Glutamatergic neuron (in vitro differentiated cells): Measurements from ENCODE around the gene TMEM223. TPM values are rescaled to one million over a fixed set of nuclear protein-coding genes. Genes with fewer than 3 reads are reported as not detected.

Experiments used
- DNase-seq: peaks from one replicate; pipeline ENCODE4 v3.0.0; 2022
- H3K27ac Mint-ChIP-seq: one replicate; pipeline ENCODE4 v1.8.0; 2020; ENCODE audit warnings: mild to moderate bottlenecking, mixed read lengths, inconsistent platforms; ENCODE audit not compliant: unreplicated experiment
- H3K27me3 Mint-ChIP-seq: one replicate; pipeline ENCODE4 v1.8.0; 2020; ENCODE audit warnings: mild to moderate bottlenecking, moderate library complexity, mixed read lengths, inconsistent platforms; ENCODE audit not compliant: unreplicated experiment
- H3K36me3 Mint-ChIP-seq: one replicate; pipeline ENCODE4 v1.8.0; 2020; ENCODE audit warnings: mild to moderate bottlenecking, mixed read lengths, inconsistent platforms; ENCODE audit not compliant: unreplicated experiment
- H3K4me1 Mint-ChIP-seq: one replicate; pipeline ENCODE4 v1.8.0; 2020; ENCODE audit warnings: mild to moderate bottlenecking, low read depth, mixed read lengths, inconsistent platforms; ENCODE audit not compliant: unreplicated experiment
- H3K4me3 Mint-ChIP-seq: one replicate; pipeline ENCODE4 v1.8.0; 2020; ENCODE audit warnings: mild to moderate bottlenecking, mixed read lengths, inconsistent platforms; ENCODE audit not compliant: unreplicated experiment
- H3K9me3 Mint-ChIP-seq: one replicate; pipeline ENCODE4 v1.8.0; 2020; ENCODE audit warnings: mild to moderate bottlenecking, moderate library complexity, mixed read lengths, inconsistent platforms; ENCODE audit not compliant: unreplicated experiment
- total RNA-seq: library from RNA; stranded (reverse); fragmentation: NEBNext Ultra II Directional; extraction: Animal tissue kit (Norgen Biotek cat#: 25700); gene quantifications from one replicate; pipeline ENCODE4 v1.2.1, GENCODE V29; 2021; ENCODE audit not compliant: unreplicated experiment
- TF ChIP-seq, protein P1 (sequence below): fragments of 200-600 bp; sonication (generic); IDR thresholded peaks from one replicate; pipeline ENCODE4 v1.5.0; 2021; ENCODE audit not compliant: partially characterized antibody, unreplicated experiment

Gene TMEM223
- total RNA-seq, 1 donor from 2014 or later = 17.4 TPM

- Mint-ChIP-seq H3K4me1 (peaks cover 3% of the 10 kb centered on the region), H3K27me3 (peaks cover 2% of the 10 kb centered on the region), H3K4me3 (no peak overlapping the region), H3K27ac (no peak overlapping the region), H3K36me3 (no peaks in the 10 kb centered on the region), H3K9me3 (peaks cover 4% of the 10 kb centered on the region)
- TF ChIP-seq, protein P1, sequence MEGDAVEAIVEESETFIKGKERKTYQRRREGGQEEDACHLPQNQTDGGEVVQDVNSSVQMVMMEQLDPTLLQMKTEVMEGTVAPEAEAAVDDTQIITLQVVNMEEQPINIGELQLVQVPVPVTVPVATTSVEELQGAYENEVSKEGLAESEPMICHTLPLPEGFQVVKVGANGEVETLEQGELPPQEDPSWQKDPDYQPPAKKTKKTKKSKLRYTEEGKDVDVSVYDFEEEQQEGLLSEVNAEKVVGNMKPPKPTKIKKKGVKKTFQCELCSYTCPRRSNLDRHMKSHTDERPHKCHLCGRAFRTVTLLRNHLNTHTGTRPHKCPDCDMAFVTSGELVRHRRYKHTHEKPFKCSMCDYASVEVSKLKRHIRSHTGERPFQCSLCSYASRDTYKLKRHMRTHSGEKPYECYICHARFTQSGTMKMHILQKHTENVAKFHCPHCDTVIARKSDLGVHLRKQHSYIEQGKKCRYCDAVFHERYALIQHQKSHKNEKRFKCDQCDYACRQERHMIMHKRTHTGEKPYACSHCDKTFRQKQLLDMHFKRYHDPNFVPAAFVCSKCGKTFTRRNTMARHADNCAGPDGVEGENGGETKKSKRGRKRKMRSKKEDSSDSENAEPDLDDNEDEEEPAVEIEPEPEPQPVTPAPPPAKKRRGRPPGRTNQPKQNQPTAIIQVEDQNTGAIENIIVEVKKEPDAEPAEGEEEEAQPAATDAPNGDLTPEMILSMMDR = no peak
- no peak for DNase-seq
These were observed 4.5 kb upstream of the TMEM223 start for GRCh38 chr11:62796281-62796680.

- TF ChIP-seq, protein P1 = no peak
- no peak for DNase-seq
- peaks cover 2% of the 10 kb centered on the region for H3K27me3 Mint-ChIP-seq
- no peaks in the 10 kb centered on the region for H3K36me3 Mint-ChIP-seq
- no peak overlapping the region for H3K27ac Mint-ChIP-seq
- H3K4me3 Mint-ChIP-seq = no peak overlapping the region
- H3K4me1 Mint-ChIP-seq = peaks cover 5% of the 10 kb centered on the region
- H3K9me3 Mint-ChIP-seq = peaks cover 4% of the 10 kb centered on the region
These were observed 2.5 kb upstream of the TMEM223 start for GRCh38 chr11:62794201-62794775.

GRCh38 chr11:62792202-62792575, 383 bp upstream of the TMEM223 start:
- Mint-ChIP-seq H3K27me3 (peaks cover 2% of the 10 kb centered on the region), H3K4me3 (peak overlapping the region; percentile 87), H3K36me3 (no peaks in the 10 kb centered on the region), H3K4me1 (peaks cover 7% of the 10 kb centered on the region), H3K9me3 (peaks cover 6% of the 10 kb centered on the region), H3K27ac (peak overlapping the region; percentile 83)
- no peak for DNase-seq
- TF ChIP-seq, protein P1 = no peak

DNA sequence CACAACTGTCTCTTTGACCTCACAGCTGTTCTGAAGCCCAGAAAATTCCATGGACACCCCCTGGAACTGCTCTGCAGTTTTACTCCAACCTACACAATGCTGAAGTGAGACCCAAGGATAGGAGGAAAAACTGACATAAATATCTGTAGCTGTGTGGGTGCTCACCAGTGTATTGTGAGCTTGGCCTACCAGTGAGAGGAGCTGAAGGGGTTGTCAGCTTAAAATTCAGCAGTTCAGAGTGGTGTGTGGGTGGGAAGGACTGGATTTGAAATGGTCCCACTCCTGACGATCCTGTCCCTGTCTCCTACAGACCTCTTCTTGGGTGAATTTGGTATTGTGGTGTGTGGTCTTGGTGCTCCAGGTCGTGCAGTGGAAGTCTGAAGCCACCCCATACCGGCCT, 2.2 kb downstream of the TMEM223 start:
- Mint-ChIP-seq H3K36me3 (no peaks in the 10 kb centered on the region), H3K4me1 (peaks cover 7% of the 10 kb centered on the region), H3K4me3 (peak overlapping the region; percentile 76), H3K27ac (peak overlapping the region; percentile 70), H3K27me3 (peaks cover 2% of the 10 kb centered on the region), H3K9me3 (peaks cover 7% of the 10 kb centered on the region)
- no peak for DNase-seq
- TF ChIP-seq, protein P1 = no peak

DNA sequence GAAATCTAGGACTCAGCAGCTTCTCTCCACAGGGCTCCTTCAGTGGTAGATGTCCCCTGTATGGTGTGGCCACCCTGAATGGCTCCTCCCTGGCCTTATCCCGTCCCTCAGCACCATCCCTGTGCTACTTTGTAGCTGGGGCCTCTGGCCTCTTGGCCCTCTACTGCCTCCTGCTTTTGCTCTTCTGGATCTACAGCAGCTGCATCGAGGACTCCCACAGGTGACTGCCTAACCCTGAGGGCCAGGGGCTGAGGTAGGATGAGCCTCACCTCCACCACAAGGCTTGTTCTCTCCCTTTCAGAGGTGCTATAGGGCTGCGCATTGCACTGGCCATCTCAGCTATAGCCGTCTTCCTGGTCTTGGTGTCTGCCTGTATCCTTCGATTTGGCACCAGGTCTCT, 2.8 kb downstream of the TMEM223 start:
- peak overlapping the region; percentile 76 for H3K4me3 Mint-ChIP-seq
- no peak overlapping the region for H3K27ac Mint-ChIP-seq
- no peaks in the 10 kb centered on the region for H3K36me3 Mint-ChIP-seq
- peaks cover 7% of the 10 kb centered on the region for H3K4me1 Mint-ChIP-seq
- H3K27me3 Mint-ChIP-seq = peaks cover 2% of the 10 kb centered on the region
- TF ChIP-seq, protein P1 = no peak
- no peak for DNase-seq
- peaks cover 3% of the 10 kb centered on the region for H3K9me3 Mint-ChIP-seq
